ENCODE data around the gene MICB.

The MICB gene

GRCh38 chr6:31560697-31561058, 62.7 kb downstream of the MICB start:
- DNase-seq (ENCODE audit: low read depth), result no peak
- TF ChIP-seq CTCF (IDR thresholded peaks at IDR 0.05; ENCODE audit: low read depth, low read length), result no peak
- TF ChIP-seq POLR2A (IDR thresholded peaks at IDR 0.05; ENCODE audit: extremely low read depth, insufficient read length), result no peak
- TF ChIP-seq MAX (IDR thresholded peaks at IDR 0.05; ENCODE audit: low read depth, low read length), result no peak
- no peak for TF ChIP-seq MYC (IDR thresholded peaks at IDR 0.05; ENCODE audit: low read depth, low read length)
- peak overlapping the region; percentile 34 for H3K4me3 ChIP-seq (ENCODE audit: low read depth, low read length)

All from NB4 (cell line).